Epithelial cell of esophagus (primary cell): Measurements from ENCODE around the gene OSBPL10.

ENCODE experiments used
- DNase-seq: peaks from one replicate; pipeline ENCODE4 v3.0.0; 2010; ENCODE audit warnings: low read depth
- H3K4me3 ChIP-seq: 2 replicates; pipeline ENCODE4 v1.5.1; 2011; ENCODE audit warnings: mild to moderate bottlenecking, low read length, control low read depth
- CTCF ChIP-seq: IDR thresholded peaks from 2 replicates; pipeline ENCODE4 v1.5.1; 2011; ENCODE audit warnings: low read depth, mild to moderate bottlenecking, low read length, control low read depth, inconsistent platforms; ENCODE audit not compliant: insufficient read depth; ENCODE audit errors: missing control alignments

The OSBPL10 gene

GRCh38 chr3:31885235-31885634 is 95.8 kb downstream of the OSBPL10 start:
- TF ChIP-seq CTCF = no peak
- no peak overlapping the region for H3K4me3 ChIP-seq

GRCh38 chr3:31884251-31884650 is 96.8 kb downstream of the OSBPL10 start:
- H3K4me3 ChIP-seq = no peak overlapping the region
- DNase-seq = no peak
- TF ChIP-seq CTCF = no peak

More at GRCh38 chr3:31885235-31885634, 95.8 kb downstream of the OSBPL10 start:
- DNase-seq = peak; percentile 25

GRCh38 chr3:31882895-31883294 is 98.2 kb downstream of the OSBPL10 start:
- no peak overlapping the region for H3K4me3 ChIP-seq
- no peak for TF ChIP-seq CTCF
- DNase-seq = peak; percentile 71

GRCh38 chr3:31882431-31882830 is 98.6 kb downstream of the OSBPL10 start:
- DNase-seq = peak; percentile 53
- H3K4me3 ChIP-seq = no peak overlapping the region
- no peak for TF ChIP-seq CTCF

- DNase-seq = peak; percentile 93
- TF ChIP-seq CTCF = no peak
- no peak overlapping the region for H3K4me3 ChIP-seq
Measured at GRCh38 chr3:31880482-31881078, 100.5 kb downstream of the OSBPL10 start.

- DNase-seq = peak; percentile 89
- no peak overlapping the region for H3K4me3 ChIP-seq
- TF ChIP-seq CTCF = peak; percentile 68
Measured at GRCh38 chr3:31880020-31880419, 101.0 kb downstream of the OSBPL10 start.

GRCh38 chr3:31879365-31879764 is 101.7 kb downstream of the OSBPL10 start:
- H3K4me3 ChIP-seq = no peak overlapping the region
- TF ChIP-seq CTCF = no peak
- no peak for DNase-seq
